Activated CD4-positive, alpha-beta T cell treated with anti-CD3 and anti-CD28 coated beads, Interleukin-2, amount 10 ng/mL, durations not matched to agents 24 days and 14 days (primary cell): ENCODE results near the gene RCOR3. TPM values are rescaled to one million over a fixed set of nuclear protein-coding genes. Genes with fewer than 3 reads are reported as not detected.
"Not testable (repeated sequence)": the region's sequence is repeated elsewhere in the genome, so short reads cannot be mapped to it uniquely, and the experiment has no call there.

Source experiments
- DNase-seq: peaks from one replicate; pipeline ENCODE4 v3.0.0; 2022
- H3K27ac Mint-ChIP-seq: one replicate; pipeline ENCODE4 v1.8.0; 2022; ENCODE audit warnings: mild to moderate bottlenecking, mixed read lengths
- H3K27me3 Mint-ChIP-seq: one replicate; pipeline ENCODE4 v1.8.0; 2022; ENCODE audit warnings: mixed read lengths
- H3K36me3 Mint-ChIP-seq: one replicate; pipeline ENCODE4 v1.8.0; 2022; ENCODE audit warnings: low read depth, mild to moderate bottlenecking, mixed read lengths
- H3K4me1 Mint-ChIP-seq: one replicate; pipeline ENCODE4 v1.8.0; 2021; ENCODE audit warnings: mixed read lengths
- H3K4me3 Mint-ChIP-seq: one replicate; pipeline ENCODE4 v1.8.0; 2022; ENCODE audit warnings: mild to moderate bottlenecking, moderate library complexity, mixed read lengths
- H3K9me3 Mint-ChIP-seq: one replicate; pipeline ENCODE4 v1.8.0; 2021; ENCODE audit warnings: mixed read lengths
- intact Hi-C: fragments of 100-400 bp; cut with micrococcal nuclease; formaldehyde crosslinking; loops from one replicate; pipeline ENCODE4 v1.15.1; 2023
- total RNA-seq: library from RNA; stranded (reverse); gene quantifications from 2 replicates; pipeline ENCODE4 v1.2.3, GENCODE V29; 2022

RCOR3 gene
- 38.0 and 39.8 TPM in 2 replicates for total RNA-seq

GRCh38 chr1:211258756-211259637 is at the start of gene RCOR3:
TSS of gene RCOR3 (plus strand) at chr1:211259366. CDS start at chr1:211259561, 195 bp downstream.
- intact Hi-C loops = loop anchor here (1.0 to 10.0 kb wide), 8 partner anchors 46 to 930 kb away; partner anchors contain the start of gene KCNH1
- DNase-seq = peak; percentile 96
- Mint-ChIP-seq H3K27me3 (no peaks in the 10 kb centered on the region), H3K36me3 (peaks cover 8% of the 10 kb centered on the region), H3K4me1 (peaks cover 13% of the 10 kb centered on the region), H3K4me3 (peak within 1 kb of the TSS; percentile 96), H3K9me3 (no peaks in the 10 kb centered on the region), H3K27ac (peak within 1 kb of the TSS; percentile 97)

DNA sequence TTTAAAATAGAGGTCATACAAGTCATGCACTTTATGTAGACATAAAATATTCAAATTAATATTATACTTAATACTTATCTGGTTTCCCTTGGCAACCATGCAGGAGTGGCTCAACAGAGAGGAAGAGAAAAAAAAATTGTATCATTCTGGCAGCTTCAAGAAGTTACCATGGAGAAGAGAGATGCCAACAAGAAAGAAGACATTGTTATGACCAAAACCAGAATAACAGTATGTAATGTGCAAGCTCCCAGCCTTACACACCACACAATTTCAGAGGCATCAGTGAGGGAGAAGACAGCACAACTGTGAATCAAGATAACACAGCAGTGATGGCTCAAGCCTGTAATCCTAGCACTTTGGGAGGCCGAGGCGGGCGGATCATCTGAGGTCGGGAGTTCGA is 49.1 kb upstream of the RCOR3 start:
- Mint-ChIP-seq H3K27me3 (no peaks in the 10 kb centered on the region), H3K9me3 (peaks cover 3% of the 10 kb centered on the region), H3K4me1 (no peaks in the 10 kb centered on the region)

GRCh38 chr1:211210965-211211364 is 48.2 kb upstream of the RCOR3 start:
- no peaks in the 10 kb centered on the region for H3K4me1 Mint-ChIP-seq

More for the DNA sequence above, 49.1 kb upstream of the RCOR3 start:
- no peak for DNase-seq
- no peaks in the 10 kb centered on the region for H3K36me3 Mint-ChIP-seq
- H3K4me3 Mint-ChIP-seq = no peak overlapping the region
- no peak overlapping the region for H3K27ac Mint-ChIP-seq
- intact Hi-C loops = no loop called here

GRCh38 chr1:211213702-211214101 is 45.5 kb upstream of the RCOR3 start:
- no peaks in the 10 kb centered on the region for H3K36me3 Mint-ChIP-seq
- intact Hi-C loops = no loop called here
- peaks cover 12% of the 10 kb centered on the region for H3K27me3 Mint-ChIP-seq
- H3K4me3 Mint-ChIP-seq = no peak overlapping the region
- no peaks in the 10 kb centered on the region for H3K9me3 Mint-ChIP-seq
- no peaks in the 10 kb centered on the region for H3K4me1 Mint-ChIP-seq
- no peak for DNase-seq
- H3K27ac Mint-ChIP-seq = no peak overlapping the region

More at GRCh38 chr1:211210965-211211364, 48.2 kb upstream of the RCOR3 start:
- peaks cover 6% of the 10 kb centered on the region for H3K27me3 Mint-ChIP-seq
- peaks cover 3% of the 10 kb centered on the region for H3K9me3 Mint-ChIP-seq
- no peak overlapping the region for H3K27ac Mint-ChIP-seq
- no peaks in the 10 kb centered on the region for H3K36me3 Mint-ChIP-seq
- intact Hi-C loops = no loop called here
- no peak overlapping the region for H3K4me3 Mint-ChIP-seq
- DNase-seq = no peak

- H3K4me1 Mint-ChIP-seq = no peaks in the 10 kb centered on the region
- H3K36me3 Mint-ChIP-seq = no peaks in the 10 kb centered on the region
- peaks cover 17% of the 10 kb centered on the region for H3K27me3 Mint-ChIP-seq
- no peak overlapping the region for H3K4me3 Mint-ChIP-seq
- no peak for DNase-seq
- H3K27ac Mint-ChIP-seq = no peak overlapping the region
- no peaks in the 10 kb centered on the region for H3K9me3 Mint-ChIP-seq
- intact Hi-C loops = no loop called here
Measured at GRCh38 chr1:211215577-211215976, 43.6 kb upstream of the RCOR3 start.

DNA sequence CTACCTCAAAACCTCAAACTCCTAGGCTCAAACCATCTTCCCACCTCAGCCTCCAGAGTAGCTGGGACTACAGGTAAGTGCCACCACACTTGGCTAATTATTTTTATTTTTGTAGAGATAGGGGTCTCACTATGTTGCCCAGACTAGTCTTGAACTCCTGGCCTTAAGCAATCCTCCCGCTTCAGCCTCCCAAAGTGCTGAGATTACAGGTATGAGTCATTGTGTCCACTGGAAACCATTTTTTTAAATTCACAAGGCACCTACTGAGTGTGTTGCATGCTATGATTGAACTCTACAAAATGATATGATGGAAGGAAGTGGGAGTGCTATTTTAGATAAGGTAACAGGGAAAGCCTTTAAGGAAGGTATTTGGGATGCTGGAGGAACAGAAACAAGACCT is 41.8 kb upstream of the RCOR3 start:
- Mint-ChIP-seq H3K27ac (no peak overlapping the region), H3K36me3 (no peaks in the 10 kb centered on the region), H3K9me3 (no peaks in the 10 kb centered on the region), H3K4me1 (no peaks in the 10 kb centered on the region), H3K27me3 (peaks cover 19% of the 10 kb centered on the region), H3K4me3 (no peak overlapping the region)
- no peak for DNase-seq
- intact Hi-C loops = no loop called here

DNA sequence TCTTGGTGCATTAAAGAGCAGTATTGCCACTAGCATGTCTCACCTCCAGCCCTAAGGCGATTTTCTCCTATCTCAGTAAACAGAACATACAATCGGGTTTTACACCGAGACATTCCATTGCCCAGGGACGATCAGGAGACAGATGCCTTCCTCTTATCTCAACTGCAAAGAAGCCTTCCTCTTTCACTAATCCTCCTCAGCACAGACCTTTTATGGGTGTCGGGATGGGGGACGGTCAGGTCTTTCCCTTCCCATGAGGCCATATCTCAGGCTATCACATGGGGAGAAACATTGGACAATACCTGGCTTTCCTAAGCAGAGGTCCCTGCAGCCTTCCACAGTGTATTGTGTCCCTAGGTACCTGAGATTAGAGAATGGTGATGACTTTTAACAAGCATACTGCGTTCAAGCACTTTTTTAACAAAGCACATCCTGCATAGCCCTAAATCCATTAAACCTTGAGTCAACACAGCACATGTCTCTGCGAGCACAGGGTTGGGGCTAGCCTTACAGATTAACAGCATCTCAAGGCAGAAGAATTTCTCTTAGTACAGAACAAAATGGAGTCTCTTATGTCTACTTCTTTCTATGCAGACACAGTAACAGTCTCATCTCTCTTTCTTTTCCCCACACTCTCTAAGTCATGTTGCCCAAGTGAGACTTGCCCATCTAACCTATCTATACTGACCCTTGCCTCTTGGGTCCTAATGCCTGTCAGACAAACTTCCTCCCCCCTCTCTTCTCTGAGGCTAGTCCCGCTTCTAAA is 36.5 kb upstream of the RCOR3 start:
- H3K36me3 Mint-ChIP-seq, H3K4me3 Mint-ChIP-seq, H3K4me1 Mint-ChIP-seq, intact Hi-C loops, DNase-seq, H3K9me3 Mint-ChIP-seq, H3K27ac Mint-ChIP-seq: not testable (repeated sequence)
- peaks cover 18% of the 10 kb centered on the region for H3K27me3 Mint-ChIP-seq

GRCh38 chr1:211228573-211229364 is 30.4 kb upstream of the RCOR3 start:
- intact Hi-C loops = loop anchor here (1.0 kb wide), 1 partner anchor 32 kb away; no protein-coding TSS in a partner anchor
- not testable (repeated sequence) for H3K27me3 Mint-ChIP-seq

GRCh38 chr1:211229365-211229759 is 29.8 kb upstream of the RCOR3 start:
- Mint-ChIP-seq H3K4me1 (peaks cover 20% of the 10 kb centered on the region), H3K27me3 (peaks cover 4% of the 10 kb centered on the region), H3K27ac (peak overlapping the region; percentile 56), H3K9me3 (peaks cover 4% of the 10 kb centered on the region), H3K36me3 (no peaks in the 10 kb centered on the region), H3K4me3 (peak overlapping the region; percentile 68)
- intact Hi-C loops = loop anchor here (1.0 kb wide), 1 partner anchor 31 kb away; no protein-coding TSS in a partner anchor
- DNase-seq = no peak

More at GRCh38 chr1:211228573-211229364, 30.4 kb upstream of the RCOR3 start:
- Mint-ChIP-seq H3K4me3 (peak overlapping the region; percentile 68), H3K4me1 (peaks cover 20% of the 10 kb centered on the region), H3K27ac (peak overlapping the region; percentile 56)
- H3K9me3 Mint-ChIP-seq, H3K36me3 Mint-ChIP-seq: not testable (repeated sequence)
- DNase-seq = peak; percentile 85

GRCh38 chr1:211231873-211232272 is 27.3 kb upstream of the RCOR3 start:
- Mint-ChIP-seq H3K4me3 (no peak overlapping the region), H3K27me3 (peaks cover 4% of the 10 kb centered on the region), H3K9me3 (peaks cover 4% of the 10 kb centered on the region), H3K4me1 (peaks cover 20% of the 10 kb centered on the region), H3K36me3 (no peaks in the 10 kb centered on the region), H3K27ac (no peak overlapping the region)
- intact Hi-C loops = no loop called here
- DNase-seq = no peak

GRCh38 chr1:211236633-211237320 is 22.4 kb upstream of the RCOR3 start:
- no peak overlapping the region for H3K4me3 Mint-ChIP-seq
- H3K27ac Mint-ChIP-seq = no peak overlapping the region
- H3K36me3 Mint-ChIP-seq = no peaks in the 10 kb centered on the region
- H3K27me3 Mint-ChIP-seq = peaks cover 6% of the 10 kb centered on the region
- intact Hi-C loops = no loop called here
- no peaks in the 10 kb centered on the region for H3K9me3 Mint-ChIP-seq
- H3K4me1 Mint-ChIP-seq = no peaks in the 10 kb centered on the region
- no peak for DNase-seq

- no peaks in the 10 kb centered on the region for H3K36me3 Mint-ChIP-seq
- H3K9me3 Mint-ChIP-seq = no peaks in the 10 kb centered on the region
- H3K27ac Mint-ChIP-seq = no peak overlapping the region
- H3K4me3 Mint-ChIP-seq = no peak overlapping the region
- no peaks in the 10 kb centered on the region for H3K4me1 Mint-ChIP-seq
- peaks cover 6% of the 10 kb centered on the region for H3K27me3 Mint-ChIP-seq
- no peak for DNase-seq
- intact Hi-C loops = no loop called here
Measured at GRCh38 chr1:211237579-211237978, 21.6 kb upstream of the RCOR3 start.

DNA sequence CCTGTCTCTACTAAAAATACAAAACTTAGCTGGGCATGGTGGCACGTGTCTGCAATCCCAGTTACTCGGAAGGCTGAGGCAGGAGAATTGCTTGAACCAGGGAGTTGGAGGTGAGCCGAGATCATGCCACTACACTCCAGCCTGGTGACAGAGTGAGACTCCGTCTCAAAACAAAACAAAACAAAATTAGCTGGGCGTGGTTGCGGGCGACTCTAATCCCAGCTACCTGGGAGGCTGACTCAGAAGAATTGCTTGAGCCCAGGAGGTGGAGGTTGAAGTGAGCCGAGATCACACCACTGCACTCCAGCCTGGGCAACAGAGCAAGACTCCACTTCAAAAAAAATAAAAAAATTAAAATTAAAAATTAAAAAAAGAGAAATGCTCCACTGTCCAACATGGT is 18.6 kb upstream of the RCOR3 start:
- intact Hi-C loops, H3K9me3 Mint-ChIP-seq, H3K36me3 Mint-ChIP-seq, DNase-seq, H3K27ac Mint-ChIP-seq, H3K4me1 Mint-ChIP-seq, H3K4me3 Mint-ChIP-seq, H3K27me3 Mint-ChIP-seq: not testable (repeated sequence)
